ENCODE data around the gene TUBB4A. TPM values are rescaled to one million over a fixed set of nuclear protein-coding genes. Genes with fewer than 3 reads are reported as not detected.

The TUBB4A gene
- total RNA-seq, 1 experiment from 2014 or later, result 4.4 TPM

- ATAC-seq, result no peak
- POLR2A ChIA-PET, result no interaction called here
- Histone ChIP-seq H3K4me1 (ENCODE audit: control insufficient read depth, insufficient read depth, low read length) (no peaks in the 10 kb centered on the region), H3K27me3 (ENCODE audit: control insufficient read depth, insufficient read depth, low read length) (no peaks in the 10 kb centered on the region), H3K27ac (ENCODE audit: low read length) (no peak overlapping the region), H3K36me3 (ENCODE audit: control insufficient read depth, insufficient read depth, low read length) (no peaks in the 10 kb centered on the region), H3K9me3 (ENCODE audit: control insufficient read depth, insufficient read depth, low read depth, low read length) (no peaks in the 10 kb centered on the region), H3K4me3 (ENCODE audit: low read depth in 2 of 2, low read length in 2 of 2) (no peak overlapping the region)
- intact Hi-C loops (cut with micrococcal nuclease; ENCODE audit: unreplicated experiment), result no loop called here
- TF ChIP-seq SIN3A (IDR thresholded peaks at IDR 0.05; ENCODE audit: borderline replicate concordance, insufficient read depth, low read depth, low read length), result no peak
- TF ChIP-seq CTCF (IDR thresholded peaks at IDR 0.05), result no peak
- no peak for TF ChIP-seq POLR2AphosphoS5 (IDR thresholded peaks at IDR 0.05; ENCODE audit: low read depth, low read length)
- no peak for TF ChIP-seq TCF7L2 (IDR thresholded peaks at IDR 0.05; ENCODE audit: low read depth, low read length)
- TF ChIP-seq REST (IDR thresholded peaks at IDR 0.05; ENCODE audit: insufficient read depth in 1 of 2, low read depth in 2 of 2, low read length in 1 of 2), result no peak
- CTCF ChIA-PET, result no interaction called here
- no peak for DNase-seq (ENCODE audit: low read depth, low spot score)
- in situ Hi-C loops (cut with HindIII; ENCODE audit: low pct_unique_long_range_greater_than_20kb, low sequenced_read_pairs), result no loop called here
- no TSS peak for BruUV-seq (replicated peaks)
Observed at GRCh38 chr19:6479836-6480398, 22.2 kb downstream of the TUBB4A start.

GRCh38 chr19:6478815-6479214, 23.3 kb downstream of the TUBB4A start:
- in situ Hi-C loops (cut with HindIII; ENCODE audit: low pct_unique_long_range_greater_than_20kb, low sequenced_read_pairs), result no loop called here
- Histone ChIP-seq H3K27ac (ENCODE audit: low read length) (no peak overlapping the region), H3K4me3 (ENCODE audit: low read depth in 2 of 2, low read length in 2 of 2) (no peak overlapping the region), H3K9me3 (ENCODE audit: control insufficient read depth, insufficient read depth, low read depth, low read length) (no peaks in the 10 kb centered on the region), H3K27me3 (ENCODE audit: control insufficient read depth, insufficient read depth, low read length) (no peaks in the 10 kb centered on the region), H3K4me1 (ENCODE audit: control insufficient read depth, insufficient read depth, low read length) (no peaks in the 10 kb centered on the region), H3K36me3 (ENCODE audit: control insufficient read depth, insufficient read depth, low read length) (no peaks in the 10 kb centered on the region)
- BruUV-seq (replicated peaks), result no TSS peak
- DNase-seq (ENCODE audit: low read depth, low spot score) (no peak), ATAC-seq (no peak)
- ChIA-PET CTCF (no interaction called here), POLR2A (no interaction called here)
- intact Hi-C loops (cut with micrococcal nuclease; ENCODE audit: unreplicated experiment), result no loop called here
- TF ChIP-seq REST (IDR thresholded peaks at IDR 0.05; ENCODE audit: insufficient read depth in 1 of 2, low read depth in 2 of 2, low read length in 1 of 2) (no peak), CTCF (IDR thresholded peaks at IDR 0.05) (no peak), POLR2AphosphoS5 (IDR thresholded peaks at IDR 0.05; ENCODE audit: low read depth, low read length) (no peak), SIN3A (IDR thresholded peaks at IDR 0.05; ENCODE audit: borderline replicate concordance, insufficient read depth, low read depth, low read length) (no peak), TCF7L2 (IDR thresholded peaks at IDR 0.05; ENCODE audit: low read depth, low read length) (no peak)
